Bronchial epithelial cell (primary cell): Measurements from ENCODE around the gene NPTXR. TPM values are rescaled to one million over a fixed set of nuclear protein-coding genes. Genes with fewer than 3 reads are reported as not detected.

Experiments used
- DNase-seq: peaks from one replicate; pipeline ENCODE4 v3.0.0-alpha.2; 2010; ENCODE audit warnings: low read depth
- FAIRE-seq: peaks from 2 replicates; lab custom pipeline; 2011; peaks lifted over from hg19 to GRCh38; lab: Jason Lieb, UNC
- H3K27me3 ChIP-seq: 2 replicates; pipeline ENCODE4 v1.5.1; 2011; ENCODE audit warnings: low read length; ENCODE audit not compliant: control insufficient read depth, insufficient read depth
- H3K36me3 ChIP-seq: 2 replicates; pipeline ENCODE4 v1.5.1; 2011; ENCODE audit warnings: low read length; ENCODE audit not compliant: control insufficient read depth, insufficient read depth
- H3K4me3 ChIP-seq: 2 replicates; pipeline ENCODE4 v1.5.1; 2011; ENCODE audit warnings: mild to moderate bottlenecking, low read depth, low read length, control low read depth
- CTCF ChIP-seq: IDR thresholded peaks from 2 replicates; pipeline ENCODE4 v1.5.1; 2011; ENCODE audit warnings: mild to moderate bottlenecking, moderate library complexity, low read length, control low read depth, inconsistent platforms; ENCODE audit not compliant: insufficient read depth, severe bottlenecking
- total RNA-seq: library from RNA; depleted of rRNA; stranded (reverse); fragments of >200 nt; gene quantifications from 2 replicates; pipeline ENCODE4 v1.2.1, GENCODE V29; 2014

The NPTXR gene
- under 0.01 TPM in 2 replicates for total RNA-seq

GRCh38 chr22:38843657-38844314 is at the start of gene NPTXR:
TSS of gene NPTXR (minus strand) at chr22:38844028.
- no peak for TF ChIP-seq CTCF
- no peaks in the 10 kb centered on the region for H3K36me3 ChIP-seq
- DNase-seq (no peak), FAIRE-seq (no peak)
- H3K27me3 ChIP-seq: peaks cover 29% of the 10 kb centered on the region
- H3K4me3 ChIP-seq: peak within 1 kb of the TSS; percentile 8

- no peak for TF ChIP-seq CTCF
- DNase-seq (no peak), FAIRE-seq (no peak)
- no peaks in the 10 kb centered on the region for H3K27me3 ChIP-seq
- no peaks in the 10 kb centered on the region for H3K36me3 ChIP-seq
- no peak overlapping the region for H3K4me3 ChIP-seq
Observed at GRCh38 chr22:38891256-38891655, 47.4 kb upstream of the NPTXR start.

GRCh38 chr22:38890377-38890776 is 46.5 kb upstream of the NPTXR start:
- Histone ChIP-seq H3K4me3 (no peak overlapping the region), H3K27me3 (no peaks in the 10 kb centered on the region), H3K36me3 (no peaks in the 10 kb centered on the region)
- no peak for TF ChIP-seq CTCF
- FAIRE-seq (no peak), DNase-seq (peak; percentile 46)

- no peak for TF ChIP-seq CTCF
- no peak for FAIRE-seq
- Histone ChIP-seq H3K36me3 (no peaks in the 10 kb centered on the region), H3K27me3 (peaks cover 4% of the 10 kb centered on the region), H3K4me3 (no peak overlapping the region)
- no peak for DNase-seq
Observed at GRCh38 chr22:38886333-38886732, 42.5 kb upstream of the NPTXR start.

GRCh38 chr22:38882972-38883622 is 39.3 kb upstream of the NPTXR start:
- peak; percentile 9 for DNase-seq
- FAIRE-seq: no peak
- Histone ChIP-seq H3K4me3 (no peak overlapping the region), H3K27me3 (peaks cover 7% of the 10 kb centered on the region), H3K36me3 (no peaks in the 10 kb centered on the region)
- no peak for TF ChIP-seq CTCF
